ENCODE data around the gene DLG5.

DLG5 gene, protein sequence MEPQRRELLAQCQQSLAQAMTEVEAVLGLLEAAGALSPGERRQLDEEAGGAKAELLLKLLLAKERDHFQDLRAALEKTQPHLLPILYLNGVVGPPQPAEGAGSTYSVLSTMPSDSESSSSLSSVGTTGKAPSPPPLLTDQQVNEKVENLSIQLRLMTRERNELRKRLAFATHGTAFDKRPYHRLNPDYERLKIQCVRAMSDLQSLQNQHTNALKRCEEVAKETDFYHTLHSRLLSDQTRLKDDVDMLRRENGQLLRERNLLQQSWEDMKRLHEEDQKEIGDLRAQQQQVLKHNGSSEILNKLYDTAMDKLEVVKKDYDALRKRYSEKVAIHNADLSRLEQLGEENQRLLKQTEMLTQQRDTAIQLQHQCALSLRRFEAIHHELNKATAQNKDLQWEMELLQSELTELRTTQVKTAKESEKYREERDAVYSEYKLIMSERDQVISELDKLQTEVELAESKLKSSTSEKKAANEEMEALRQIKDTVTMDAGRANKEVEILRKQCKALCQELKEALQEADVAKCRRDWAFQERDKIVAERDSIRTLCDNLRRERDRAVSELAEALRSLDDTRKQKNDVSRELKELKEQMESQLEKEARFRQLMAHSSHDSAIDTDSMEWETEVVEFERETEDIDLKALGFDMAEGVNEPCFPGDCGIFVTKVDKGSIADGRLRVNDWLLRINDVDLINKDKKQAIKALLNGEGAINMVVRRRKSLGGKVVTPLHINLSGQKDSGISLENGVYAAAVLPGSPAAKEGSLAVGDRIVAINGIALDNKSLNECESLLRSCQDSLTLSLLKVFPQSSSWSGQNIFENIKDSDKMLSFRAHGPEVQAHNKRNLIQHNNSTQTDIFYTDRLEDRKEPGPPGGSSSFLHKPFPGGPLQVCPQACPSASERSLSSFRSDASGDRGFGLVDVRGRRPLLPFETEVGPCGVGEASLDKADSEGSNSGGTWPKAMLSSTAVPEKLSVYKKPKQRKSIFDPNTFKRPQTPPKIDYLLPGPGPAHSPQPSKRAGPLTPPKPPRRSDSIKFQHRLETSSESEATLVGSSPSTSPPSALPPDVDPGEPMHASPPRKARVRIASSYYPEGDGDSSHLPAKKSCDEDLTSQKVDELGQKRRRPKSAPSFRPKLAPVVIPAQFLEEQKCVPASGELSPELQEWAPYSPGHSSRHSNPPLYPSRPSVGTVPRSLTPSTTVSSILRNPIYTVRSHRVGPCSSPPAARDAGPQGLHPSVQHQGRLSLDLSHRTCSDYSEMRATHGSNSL (N-terminal part only)

DNA sequence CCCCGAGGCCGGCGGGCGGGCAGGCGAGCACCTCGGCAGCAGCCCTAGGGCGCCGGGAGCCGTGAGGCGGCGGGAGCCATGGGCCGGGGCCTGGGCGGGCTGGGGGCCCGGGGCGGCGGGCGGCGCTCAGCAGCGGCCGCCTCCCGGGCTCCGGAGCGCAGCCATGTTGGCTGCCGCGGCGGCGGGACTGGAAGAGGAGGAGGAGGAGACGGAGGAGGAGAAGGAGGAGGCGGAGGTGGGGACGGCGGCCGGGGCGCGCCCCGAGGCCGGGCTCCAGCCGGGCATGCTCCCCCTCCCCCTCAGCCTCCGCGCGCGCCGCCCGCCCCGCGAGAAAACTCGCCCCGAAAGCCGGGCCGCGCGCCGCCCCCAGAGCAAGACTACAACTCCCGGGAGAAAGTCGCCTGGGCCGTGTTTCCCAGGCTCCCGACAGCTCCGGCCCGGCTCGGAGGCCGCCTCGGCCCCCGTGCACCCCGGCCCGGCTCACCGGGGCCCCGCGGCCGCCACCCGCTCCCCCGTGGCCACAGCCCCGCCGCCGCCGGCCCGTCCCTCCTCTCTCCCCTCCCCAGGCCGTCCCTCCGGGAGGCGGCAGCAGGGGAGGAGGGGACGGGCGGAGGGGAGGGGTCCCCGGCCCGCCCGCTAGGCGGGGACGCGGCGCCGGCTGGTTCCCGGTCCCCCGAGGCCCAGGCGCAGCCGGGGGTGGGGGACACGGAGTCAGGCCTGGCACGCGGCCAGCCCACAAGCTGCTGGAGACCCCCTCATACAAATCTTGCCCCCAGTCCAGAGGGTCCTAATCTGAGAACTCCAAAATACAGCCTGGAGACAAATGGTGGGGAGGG, at the start of gene DLG5:
Gene DLG5, minus strand, starts transcription at position 190 of the 836 bp plus-strand sequence. CDS start 235 bp downstream, outside the sequence.
- TF ChIP-seq, protein P1, sequence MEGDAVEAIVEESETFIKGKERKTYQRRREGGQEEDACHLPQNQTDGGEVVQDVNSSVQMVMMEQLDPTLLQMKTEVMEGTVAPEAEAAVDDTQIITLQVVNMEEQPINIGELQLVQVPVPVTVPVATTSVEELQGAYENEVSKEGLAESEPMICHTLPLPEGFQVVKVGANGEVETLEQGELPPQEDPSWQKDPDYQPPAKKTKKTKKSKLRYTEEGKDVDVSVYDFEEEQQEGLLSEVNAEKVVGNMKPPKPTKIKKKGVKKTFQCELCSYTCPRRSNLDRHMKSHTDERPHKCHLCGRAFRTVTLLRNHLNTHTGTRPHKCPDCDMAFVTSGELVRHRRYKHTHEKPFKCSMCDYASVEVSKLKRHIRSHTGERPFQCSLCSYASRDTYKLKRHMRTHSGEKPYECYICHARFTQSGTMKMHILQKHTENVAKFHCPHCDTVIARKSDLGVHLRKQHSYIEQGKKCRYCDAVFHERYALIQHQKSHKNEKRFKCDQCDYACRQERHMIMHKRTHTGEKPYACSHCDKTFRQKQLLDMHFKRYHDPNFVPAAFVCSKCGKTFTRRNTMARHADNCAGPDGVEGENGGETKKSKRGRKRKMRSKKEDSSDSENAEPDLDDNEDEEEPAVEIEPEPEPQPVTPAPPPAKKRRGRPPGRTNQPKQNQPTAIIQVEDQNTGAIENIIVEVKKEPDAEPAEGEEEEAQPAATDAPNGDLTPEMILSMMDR (IDR thresholded peaks at IDR 0.05): no peak

DNA sequence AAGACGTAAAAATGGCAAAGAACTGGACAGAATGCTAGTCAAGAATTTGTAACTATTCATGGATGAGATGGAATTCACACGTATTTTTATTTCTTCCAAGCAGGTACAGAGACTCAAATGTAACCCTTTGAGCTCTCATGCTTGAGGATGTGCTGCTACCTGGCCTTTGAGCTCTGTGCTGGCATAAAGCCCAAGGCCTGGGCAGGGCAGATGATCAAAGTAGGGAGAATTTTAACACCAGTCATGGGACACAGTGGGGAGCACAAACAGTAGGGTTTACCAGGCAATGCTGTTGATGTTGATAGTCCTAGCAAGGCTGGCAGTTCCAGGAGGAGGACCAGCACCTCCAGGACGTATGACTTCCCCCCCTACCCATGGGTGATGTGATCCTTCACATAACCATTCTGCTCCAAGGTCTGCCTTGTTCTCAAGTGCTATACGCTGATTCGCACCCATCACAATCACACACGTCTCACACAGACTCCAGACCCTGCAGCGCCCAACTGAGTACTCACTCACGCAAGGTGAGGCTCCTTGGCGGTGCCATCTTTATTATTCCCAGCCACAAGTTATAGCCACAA, 48.6 kb upstream of the DLG5 start:
- TF ChIP-seq, protein P1 (IDR thresholded peaks at IDR 0.05): no peak

DNA sequence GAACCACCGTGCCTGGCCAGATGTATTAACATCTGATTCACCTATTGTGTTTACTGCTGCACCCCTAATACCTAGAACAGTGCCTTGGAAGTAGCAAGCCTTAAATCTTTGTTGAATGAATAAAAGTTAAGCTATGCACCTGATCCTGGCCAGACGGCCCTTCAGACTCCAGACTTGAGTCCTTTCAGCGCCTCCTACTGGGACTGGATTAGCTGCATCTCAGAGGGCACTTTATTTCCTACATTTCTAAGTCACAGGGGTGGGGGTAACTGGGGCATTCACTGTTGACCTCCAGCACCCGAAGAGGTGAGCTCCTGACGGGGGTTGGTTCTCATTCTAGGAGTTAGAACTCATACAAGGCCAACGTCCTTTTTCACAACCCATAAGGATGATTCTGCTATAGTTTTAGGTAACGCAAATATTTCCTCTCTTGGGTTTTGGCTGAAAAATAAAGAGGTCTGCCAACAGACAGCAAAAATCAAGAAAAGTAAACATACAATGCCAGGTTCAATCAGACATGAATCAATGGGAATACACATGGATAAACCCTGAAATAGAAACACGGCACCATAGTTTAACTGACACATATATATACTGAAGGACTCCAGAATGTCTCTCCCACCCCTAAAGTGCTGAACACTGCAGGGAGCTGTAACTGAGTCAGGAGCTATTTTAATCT, 48.0 kb upstream of the DLG5 start:
- TF ChIP-seq, protein P1 (IDR thresholded peaks at IDR 0.05): peak; percentile 78

DNA sequence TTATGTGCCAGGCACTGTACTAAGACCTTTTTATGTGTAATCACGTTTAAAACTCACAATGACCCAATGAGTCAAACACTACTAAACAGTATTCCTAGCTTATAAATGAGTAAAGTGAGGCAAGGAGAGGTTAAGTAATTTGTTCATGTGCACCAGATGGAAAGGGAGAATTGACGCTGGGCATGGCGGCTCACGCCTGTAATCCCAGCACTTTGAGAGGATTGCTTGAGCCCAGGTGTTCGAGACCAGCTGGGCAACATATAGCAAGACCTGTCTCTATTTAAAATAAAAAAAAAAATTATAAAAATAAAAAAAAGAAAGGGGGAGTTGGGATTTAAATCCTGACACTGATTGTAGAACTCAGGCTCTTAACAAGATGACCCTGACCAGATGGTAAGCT, 46.7 kb upstream of the DLG5 start:
- TF ChIP-seq, protein P1 (IDR thresholded peaks at IDR 0.05): no peak

DNA sequence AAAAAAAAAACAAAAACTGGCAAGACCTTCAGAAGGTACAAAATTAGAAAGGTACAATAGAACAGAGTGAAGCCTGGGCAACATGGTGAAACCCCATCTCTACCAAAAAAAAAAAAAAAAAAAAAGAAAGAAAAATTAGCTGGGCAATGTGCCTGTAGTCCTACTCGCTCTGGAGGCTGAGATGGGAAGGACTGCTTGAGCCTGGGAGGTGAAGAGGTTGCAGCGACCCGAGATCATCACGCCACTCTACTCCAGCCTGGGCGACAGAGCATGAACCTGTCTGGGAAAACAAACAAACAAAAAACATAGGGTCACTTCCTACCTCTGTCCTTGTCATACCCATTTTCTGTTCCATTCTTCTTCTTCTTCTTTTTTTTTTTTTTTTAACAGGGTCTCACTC, 45.6 kb upstream of the DLG5 start:
- TF ChIP-seq, protein P1 (IDR thresholded peaks at IDR 0.05): no peak

DNA sequence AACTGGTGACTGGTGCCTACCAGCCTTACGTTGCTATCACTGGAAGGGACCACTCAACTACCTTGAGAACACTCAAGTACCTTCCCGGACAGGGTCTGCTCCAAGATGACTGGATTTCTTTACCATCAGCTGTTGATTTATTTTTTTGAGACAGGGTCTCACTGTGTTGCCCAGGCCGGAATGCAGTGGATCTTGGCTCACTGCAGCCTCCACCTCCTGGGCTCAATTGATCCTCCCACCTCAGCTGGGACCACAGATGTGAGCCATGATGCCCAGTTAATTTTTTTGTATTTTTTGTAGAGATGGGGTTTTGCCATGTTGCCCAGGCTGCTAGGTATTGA, 45.2 kb upstream of the DLG5 start:
- TF ChIP-seq, protein P1 (IDR thresholded peaks at IDR 0.05): no peak
